ENCODE results near the gene HS1BP3.

HS1BP3 gene

GRCh38 chr2:20650877-20651730, at the start of gene HS1BP3:
TSS of gene HS1BP3 (minus strand) at chr2:20651098. CDS start at chr2:20651063, 35 bp downstream.
- no peak for FAIRE-seq

- FAIRE-seq: no peak
Observed at GRCh38 chr2:20698916-20699613, 48.2 kb upstream of the HS1BP3 start.

GRCh38 chr2:20697322-20697934, 46.5 kb upstream of the HS1BP3 start:
- FAIRE-seq: no peak

GRCh38 chr2:20696366-20696765, 45.5 kb upstream of the HS1BP3 start:
- FAIRE-seq: no peak

- no peak for FAIRE-seq
Observed at GRCh38 chr2:20693317-20693716, 42.4 kb upstream of the HS1BP3 start.

GRCh38 chr2:20692081-20692480, 41.2 kb upstream of the HS1BP3 start:
- no peak for FAIRE-seq

GRCh38 chr2:20691076-20691734, 40.3 kb upstream of the HS1BP3 start:
- FAIRE-seq: no peak

GRCh38 chr2:20689428-20690264, 38.7 kb upstream of the HS1BP3 start:
- no peak for FAIRE-seq

- FAIRE-seq: no peak
Observed at GRCh38 chr2:20687260-20687832, 36.4 kb upstream of the HS1BP3 start.

- no peak for FAIRE-seq
Observed at GRCh38 chr2:20684581-20685063, 33.7 kb upstream of the HS1BP3 start.

- no peak for FAIRE-seq
Observed at GRCh38 chr2:20682167-20682920, 31.4 kb upstream of the HS1BP3 start.

- FAIRE-seq: no peak
Observed at GRCh38 chr2:20680744-20681375, 30.0 kb upstream of the HS1BP3 start.

- no peak for FAIRE-seq
Observed at GRCh38 chr2:20678780-20679179, 27.9 kb upstream of the HS1BP3 start.

GRCh38 chr2:20678086-20678395, 27.1 kb upstream of the HS1BP3 start:
- FAIRE-seq: no peak

- FAIRE-seq: no peak
Observed at GRCh38 chr2:20677301-20678085, 26.6 kb upstream of the HS1BP3 start.

- FAIRE-seq: no peak
Observed at GRCh38 chr2:20676353-20677215, 25.7 kb upstream of the HS1BP3 start.

- no peak for FAIRE-seq
Observed at GRCh38 chr2:20675701-20676352, 24.9 kb upstream of the HS1BP3 start.

Data from A204.1 (cell line).